HepG2 (cell line): ENCODE results near the gene ATP2A2. TPM values are rescaled to one million over a fixed set of nuclear protein-coding genes. Genes with fewer than 3 reads are reported as not detected.

ENCODE experiments used
- ATAC-seq: fragments of 200-7000 bp; cut with Tn5 transposase; 3 replicates; pipeline ENCODE4 v1.9.1; 2020; ENCODE audit warnings: mild to moderate bottlenecking, moderate library complexity
- BruUV-seq: library from RNA; stranded (reverse); fragments of 400-500 nt; replicated peaks from 2 replicates; lab custom pipeline; 2021; lab: Mats Ljungman, UMichigan
- CTCF ChIA-PET: fragments of 300-600 bp; formaldehyde crosslinking; extraction: SDS; loops from one replicate; lab custom pipeline; 2021; ENCODE audit warnings: low total read pairs, inconsistent platforms, low intra/inter-chr PET ratio; lab: Yijun Ruan, JAX
- POLR2A ChIA-PET: fragments of 350-600 bp; sonication (Branson Sonifier 250); formaldehyde crosslinking; loops from one replicate; lab custom pipeline; 2020; ENCODE audit warnings: antibody characterized with exemption, inconsistent platforms; lab: Yijun Ruan, JAX
- DNase-seq: peaks from one replicate; pipeline ENCODE4 v3.0.0-alpha.2; 2015; ENCODE audit warnings: low spot score
- FAIRE-seq: peaks from 3 replicates; lab custom pipeline; 2011; peaks lifted over from hg19 to GRCh38; lab: Jason Lieb, UNC
- H2AFZ ChIP-seq: one replicate; pipeline ENCODE4 v1.6.1; 2011; ENCODE audit warnings: low read length, inconsistent platforms
- H3K27ac ChIP-seq: fragments of 300-600 bp; 3 replicates; pipeline ENCODE4 v1.8.0; 2011; ENCODE audit warnings: mixed run types, mild to moderate bottlenecking, mixed read lengths, low read length, inconsistent platforms; ENCODE audit not compliant: insufficient read depth; ENCODE audit errors: extremely low read length
- H3K27me3 ChIP-seq, 2 experiments: fragments of 200-600 bp in 1 of 2; 2 replicates in 1 of 2; 3 replicates in 1 of 2; pipeline versions ENCODE4 v1.6.0 to v1.8.0; 2011; ENCODE audit warnings: low read length in 2 of 2, mild to moderate bottlenecking in 2 of 2, moderate library complexity in 2 of 2, inconsistent platforms in 1 of 2; ENCODE audit not compliant: insufficient read depth in 2 of 2, control insufficient read depth in 1 of 2
- H3K36me3 ChIP-seq, 2 experiments: fragments of 200-600 bp in 1 of 2; replicated peaks in 1 of 2; 2 replicates in 1 of 2; 3 replicates in 1 of 2; pipeline versions ENCODE4 v1.5.1 to v1.8.0; 2011; ENCODE audit warnings: low read length in 2 of 2, inconsistent platforms in 1 of 2; ENCODE audit not compliant: insufficient read depth in 2 of 2, control insufficient read depth in 1 of 2
- H3K4me1 ChIP-seq: 2 replicates; pipeline ENCODE4 v1.5.1; 2012; ENCODE audit warnings: low read length, inconsistent platforms; ENCODE audit not compliant: insufficient read depth
- H3K4me2 ChIP-seq: 2 replicates; pipeline ENCODE4 v1.6.0; 2011; ENCODE audit warnings: low read depth, low read length, inconsistent platforms
- H3K4me3 ChIP-seq, 3 experiments: fragments of 200-600 bp in 1 of 3; sonication (generic), shearing (Covaris generic) in 1 of 3; replicated peaks in 1 of 3; 2 replicates each; pipeline ENCODE4 v1.5.1; 2011 to 2016; ENCODE audit warnings: low read length in 3 of 3, inconsistent platforms in 2 of 3, low read depth in 2 of 3, mild to moderate bottlenecking in 2 of 3, control low read depth in 1 of 3, mixed read lengths in 1 of 3; ENCODE audit not compliant: insufficient read depth in 1 of 3
- H3K79me2 ChIP-seq: one replicate; pipeline ENCODE4 v1.6.1; 2011; ENCODE audit warnings: low read length, inconsistent platforms; ENCODE audit not compliant: insufficient read depth
- H3K9ac ChIP-seq: 2 replicates; pipeline ENCODE4 v1.6.0; 2011; ENCODE audit warnings: mild to moderate bottlenecking, low read depth, low read length, inconsistent platforms; ENCODE audit not compliant: insufficient read depth
- H3K9me3 ChIP-seq: 2 replicates; pipeline ENCODE4 v1.5.1; 2012; ENCODE audit warnings: mild to moderate bottlenecking, low read length
- H4K20me1 ChIP-seq: 2 replicates; pipeline ENCODE4 v1.6.0; 2011; ENCODE audit warnings: inconsistent platforms, mild to moderate bottlenecking, low read length, moderate library complexity; ENCODE audit not compliant: insufficient read depth
- ARID5B ChIP-seq: IDR thresholded peaks from 2 replicates; pipeline ENCODE4 v1.4.0; 2020; ENCODE audit warnings: mild to moderate bottlenecking, missing genetic modification reagents
- CEBPG ChIP-seq: IDR thresholded peaks from 2 replicates; pipeline ENCODE4 v1.6.1; 2016
- CHD4 ChIP-seq: fragments of 200-600 bp; sonication (generic); IDR thresholded peaks from 2 replicates; pipeline ENCODE4 v1.7.0; 2017; ENCODE audit warnings: mild to moderate bottlenecking, low read length, borderline replicate concordance
- CTCF ChIP-seq: sonication (generic); formaldehyde crosslinking; IDR thresholded peaks from 2 replicates; pipeline ENCODE4 v1.5.0; 2020; ENCODE audit warnings: mild to moderate bottlenecking, missing genetic modification reagents, moderate library complexity
- GATAD2A ChIP-seq: IDR thresholded peaks from 2 replicates; pipeline ENCODE4 v1.6.1; 2016
- KAT7 ChIP-seq: IDR thresholded peaks from 2 replicates; pipeline ENCODE4 v1.6.1; 2018; ENCODE audit warnings: borderline replicate concordance, missing compliant biosample characterization
- MAFG ChIP-seq: sonication (generic); formaldehyde crosslinking; IDR thresholded peaks from 2 replicates; pipeline ENCODE4 v1.5.1; 2020; ENCODE audit warnings: mild to moderate bottlenecking, missing genetic modification reagents
- POLR2AphosphoS2 ChIP-seq: IDR thresholded peaks from 2 replicates; pipeline ENCODE4 v1.6.1; 2011; ENCODE audit warnings: low read depth, low read length, improper control_type of control experiment
- SALL2 ChIP-seq: sonication (generic); formaldehyde crosslinking; IDR thresholded peaks from 2 replicates; pipeline ENCODE4 v1.8.1; 2023; ENCODE audit warnings: mild to moderate bottlenecking, missing genetic modification reagents, inconsistent platforms
- SMARCE1 ChIP-seq: fragments of 450-650 bp; IDR thresholded peaks from 2 replicates; pipeline ENCODE4 v1.6.1; 2017; ENCODE audit warnings: borderline replicate concordance
- TAF1 ChIP-seq: sonication (generic); formaldehyde crosslinking; IDR thresholded peaks from 2 replicates; pipeline ENCODE4 v1.4.0; 2020; ENCODE audit warnings: missing genetic modification reagents
- ZFP37 ChIP-seq: sonication (generic); formaldehyde crosslinking; IDR thresholded peaks from 2 replicates; pipeline ENCODE4 v1.4.0; 2020; ENCODE audit warnings: missing genetic modification reagents, borderline replicate concordance
- ZNF414 ChIP-seq: sonication (generic); formaldehyde crosslinking; IDR thresholded peaks from 2 replicates; pipeline ENCODE4 v1.5.0; 2020; ENCODE audit warnings: missing genetic modification reagents
- ZNF460 ChIP-seq: sonication (generic); formaldehyde crosslinking; IDR thresholded peaks from 2 replicates; pipeline ENCODE4 v1.5.1; 2020; ENCODE audit warnings: missing genetic modification reagents, mild to moderate bottlenecking, borderline replicate concordance
- ZNF567 ChIP-seq: sonication (generic); formaldehyde crosslinking; IDR thresholded peaks from 2 replicates; pipeline ENCODE4 v1.8.1; 2023; ENCODE audit warnings: mild to moderate bottlenecking, missing genetic modification reagents, borderline replicate concordance
- ZNF580 ChIP-seq: IDR thresholded peaks from 2 replicates; pipeline ENCODE4 v1.6.1; 2016; ENCODE audit warnings: low read depth, borderline replicate concordance
- ZNF614 ChIP-seq: IDR thresholded peaks from 2 replicates; pipeline ENCODE4 v1.6.1; 2018; ENCODE audit warnings: missing biosample characterization, missing genetic modification reagents, inconsistent platforms, borderline replicate concordance
- WGBS: methylation state at CpG from one replicate; pipeline ENCODE4 v1.1.6; 2017; ENCODE audit warnings: low lambda C conversion rate; 5-methylcytosine and 5-hydroxymethylcytosine counted together
- in situ Hi-C: cut with HindIII; loops from 2 replicates; pipeline ENCODE4 v1.10.0; 2017; ENCODE audit warnings: low pct_unique_long_range_greater_than_20kb; ENCODE audit not compliant: extremely low pct_ligation_motif_present
- intact Hi-C: fragments of 100-400 bp; cut with micrococcal nuclease; formaldehyde crosslinking; loops from one replicate; pipeline ENCODE4 v1.10.0; 2022; ENCODE audit not compliant: unreplicated experiment
- polyA plus RNA-seq, 8 experiments: library from polyadenylated mRNA; depleted of rRNA in 3 of 8; stranded (reverse) in 7 of 8; unstranded in 1 of 8; fragments of >200 nt; fragmentation: Illumina TruSeq in 4 of 8; extraction: Trizol in 4 of 8; gene quantifications; 2 replicates each; pipeline versions ENCODE4 v1.2.1 to v1.2.3, GENCODE V29; 2011 to 2016; ENCODE audit warnings: low read depth in 4 of 8, missing spikeins in 1 of 8, mixed read lengths in 1 of 8; ENCODE audit not compliant: insufficient read depth in 1 of 8
- total RNA-seq, 5 experiments: library from RNA; depleted of rRNA; stranded (reverse); fragments of >200 nt; fragmentation: Illumina TruSeq; extraction: Trizol; gene quantifications; 2 replicates each; pipeline ENCODE4 v1.2.3, GENCODE V29; 2016; ENCODE audit warnings: low read depth in 1 of 5

Gene ATP2A2
- total and polyA plus RNA-seq, 2 of the 13 experiments (the other 11 are each of a cell fraction or from before 2014, with no cell fraction given), result 35.4 to 85.5 TPM

GRCh38 chr12:110312581-110313360 is 31.7 kb downstream of the ATP2A2 start (continued):
- peak; percentile 68; the same call in 1 of the 2 replicates for TF ChIP-seq ZNF460 (CRISPR knock-in tag)

GRCh38 chr12:110314308-110314707 is 33.3 kb downstream of the ATP2A2 start:
- Histone ChIP-seq H3K4me1 (peaks cover 66% of the 10 kb centered on the region), H3K27me3 (no peaks in the 10 kb centered on the region), H4K20me1 (peaks cover 8% of the 10 kb centered on the region), H3K9ac (no peak overlapping the region), H3K79me2 (peaks cover 77% of the 10 kb centered on the region), H3K4me2 (no peak overlapping the region), H3K36me3 (peaks cover 5 to 31% of the 10 kb centered on the region in 2 experiments; a peak in 2 of 5 replicates), H3K9me3 (no peaks in the 10 kb centered on the region), H3K4me3 (no peak overlapping the region), H2AFZ (no peak overlapping the region), H3K27ac (peak overlapping the region; percentile 21)
- POLR2A ChIA-PET, result interaction anchor here (0.6 kb wide), 1 partner anchor 22 kb away, joined by 3 read pairs; no protein-coding TSS in a partner anchor
- no TSS peak for BruUV-seq
- peak; percentile 30 for FAIRE-seq
- WGBS, result 73% methylated on average over 2 of the region's 2 CpGs
- in situ Hi-C loops, result no loop called here
- ATAC-seq, result no peak; the same call in 2 of the 3 replicates
- peak; percentile 47 for DNase-seq
- intact Hi-C loops, result no loop called here
- CTCF ChIA-PET, result no interaction called here
- TF ChIP-seq MAFG (no peak), TAF1 (CRISPR knock-in tag) (no peak), ZNF580 (CRISPR knock-in tag) (no peak), CTCF (no peak), KAT7 (CRISPR knock-in tag) (no peak), CEBPG (CRISPR knock-in tag) (peak; percentile 70), POLR2AphosphoS2 (peak; percentile 91), SALL2 (CRISPR knock-in tag) (no peak), SMARCE1 (no peak), ZNF414 (CRISPR knock-in tag) (no peak), GATAD2A (CRISPR knock-in tag) (peak; percentile 57), ZFP37 (CRISPR knock-in tag) (no peak), ZNF614 (CRISPR knock-in tag) (no peak), ZNF567 (CRISPR knock-in tag) (no peak), ARID5B (CRISPR knock-in tag) (peak; percentile 34; the same call in 1 of the 2 replicates), CHD4 (no peak)
